Cortex of kidney (tissue), 1 donor: ENCODE results near the gene KBTBD4.
"Not testable (repeated sequence)": the region's sequence is repeated elsewhere in the genome, so short reads cannot be mapped to it uniquely, and the experiment has no call there.

ENCODE experiments used
- DNase-seq: peaks from one replicate; lab custom pipeline; 2025; lab: John Stamatoyannopoulos, UW

The KBTBD4 gene

DNA sequence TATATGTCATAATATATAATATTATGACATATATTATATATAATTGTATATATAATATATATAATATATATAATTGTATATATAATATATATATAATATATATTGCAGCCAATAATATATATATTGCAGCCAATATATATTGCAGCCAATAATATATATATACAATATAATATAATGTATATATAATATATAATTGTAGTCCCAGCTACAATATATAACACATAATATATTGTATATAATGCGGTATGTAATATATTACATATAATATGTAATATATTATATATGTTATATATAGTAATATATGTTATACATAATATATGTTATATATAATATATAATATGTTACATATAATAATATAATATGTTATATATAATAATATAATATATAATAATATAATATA is 20.1 kb downstream of the KBTBD4 start:
- no peak for DNase-seq

DNA sequence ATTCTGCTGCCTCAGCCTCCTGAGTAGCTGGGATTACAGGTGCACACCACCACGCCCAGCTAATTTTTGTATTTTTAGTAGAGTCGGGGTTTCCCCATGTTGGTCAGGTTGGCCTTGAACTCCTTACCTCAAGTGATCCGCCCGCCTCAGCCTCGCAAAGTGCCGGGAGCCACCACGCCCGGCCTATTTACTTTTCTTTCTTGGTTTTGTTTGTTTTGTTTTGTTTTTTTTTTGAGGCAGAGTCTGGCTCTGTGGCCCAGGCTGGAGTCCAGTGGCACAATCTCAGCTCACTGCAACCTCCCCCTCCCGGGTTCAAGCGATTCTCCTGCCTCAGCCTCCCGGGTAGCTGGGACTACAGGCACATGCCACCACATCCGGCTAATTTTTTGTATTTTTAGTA is 21.8 kb downstream of the KBTBD4 start:
- DNase-seq = not testable (repeated sequence)

DNA sequence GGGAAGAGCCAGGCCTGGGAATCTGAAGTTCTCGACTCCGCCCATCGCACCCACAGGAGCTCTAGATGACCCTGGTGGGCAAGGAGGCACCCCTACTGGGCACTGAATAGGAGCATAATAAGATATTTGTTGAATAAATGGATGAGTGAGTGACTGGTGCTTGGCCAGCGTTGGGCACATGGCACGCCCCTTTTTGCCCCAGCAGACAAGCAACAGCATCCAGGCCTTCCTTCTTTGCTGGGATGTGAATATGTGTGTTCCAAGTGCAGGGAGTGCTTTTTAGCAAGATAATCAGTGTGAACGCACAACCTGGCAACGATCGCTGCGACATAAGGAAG is 25.4 kb downstream of the KBTBD4 start:
- DNase-seq = no peak

DNA sequence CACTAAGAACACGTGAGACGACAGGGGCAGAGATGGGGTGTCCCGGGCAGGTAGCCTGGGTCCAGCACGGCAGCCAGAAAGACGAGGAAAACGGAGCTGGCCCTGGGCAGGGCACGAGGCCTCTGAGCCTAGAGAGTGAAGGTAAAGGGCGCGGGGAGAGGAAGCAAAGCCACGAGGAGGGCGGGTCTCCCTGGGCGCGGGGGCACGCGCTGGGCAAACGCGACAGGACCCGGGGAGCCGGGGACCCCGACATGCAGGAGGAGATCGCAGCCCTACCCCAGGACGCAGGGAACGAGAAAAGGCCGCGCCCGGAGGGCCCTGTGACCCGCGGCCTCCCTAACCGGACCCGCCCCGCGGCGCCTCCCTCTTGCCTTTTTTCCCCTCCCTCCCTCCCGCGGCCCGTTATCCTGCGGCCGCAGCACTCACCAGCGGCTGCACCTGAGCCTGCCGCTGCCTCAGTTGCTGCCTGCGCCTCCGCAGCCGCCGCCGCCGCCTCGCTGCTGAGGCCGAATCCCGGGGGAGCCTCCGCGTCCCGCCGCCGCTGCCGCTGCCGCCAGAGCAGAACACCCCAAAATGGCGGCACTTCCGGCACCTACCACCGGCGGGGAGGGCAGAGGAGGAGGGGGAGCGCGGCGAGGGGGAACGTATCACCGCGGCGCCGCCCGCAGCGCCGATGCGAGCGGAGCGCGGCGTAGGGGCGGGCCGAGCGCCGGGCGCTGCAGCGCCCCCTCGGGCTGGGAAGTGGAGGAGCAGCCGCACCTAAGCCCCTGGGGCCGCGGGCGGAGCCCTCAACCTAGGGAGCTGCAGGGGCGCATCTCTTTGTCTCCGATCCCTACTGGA is 26.0 kb downstream of the KBTBD4 start, which contains the start of gene CELF1:
Gene CELF1 (minus strand): TSS at position 567 of the 840 bp plus-strand sequence. CDS start 53,609 bp downstream, outside the sequence.
- peak; percentile 67 for DNase-seq

DNA sequence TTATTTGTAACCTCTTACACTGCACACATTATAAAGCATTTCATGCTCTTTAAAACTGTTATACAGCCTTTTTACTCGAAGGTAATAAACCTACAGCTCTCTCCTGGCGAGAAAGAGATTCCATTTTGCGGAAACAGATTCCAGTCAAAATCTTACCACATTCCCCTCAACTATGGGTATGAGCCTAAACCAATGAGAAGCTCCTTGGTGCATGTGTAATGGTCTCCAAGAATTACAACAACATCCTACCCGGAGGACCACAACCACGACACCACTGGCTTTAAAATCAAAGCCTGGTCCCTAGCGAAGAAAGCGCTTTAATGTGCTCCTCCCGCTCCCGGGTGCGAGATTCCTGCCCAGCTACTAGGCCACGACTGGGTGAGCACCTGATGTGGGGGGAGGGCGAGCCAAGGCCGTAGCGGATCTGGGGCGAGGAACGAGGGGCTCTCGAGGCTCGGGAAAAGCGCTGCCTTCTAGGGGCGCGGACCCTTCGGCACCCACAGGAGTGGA is 26.7 kb downstream of the KBTBD4 start:
- DNase-seq = no peak

DNA sequence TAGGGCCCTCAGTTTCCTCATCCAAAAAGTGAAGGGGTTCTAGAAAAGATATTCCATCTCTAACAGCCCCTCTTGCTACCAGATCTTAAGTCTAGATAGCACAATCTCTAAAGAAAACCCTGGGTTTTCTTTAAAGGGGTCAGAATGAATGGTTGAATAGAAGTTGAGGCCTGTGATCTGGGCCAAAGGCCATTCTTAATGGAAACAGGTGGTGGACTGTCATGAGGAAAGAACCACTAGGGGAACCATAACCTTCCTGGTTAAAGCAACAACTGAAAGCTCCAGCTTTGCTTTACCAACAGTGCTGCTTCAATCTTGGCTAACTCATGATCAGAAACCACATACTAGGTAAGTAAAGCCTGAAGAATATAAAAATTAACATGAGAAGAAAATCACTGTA is 27.7 kb downstream of the KBTBD4 start:
- no peak for DNase-seq

DNA sequence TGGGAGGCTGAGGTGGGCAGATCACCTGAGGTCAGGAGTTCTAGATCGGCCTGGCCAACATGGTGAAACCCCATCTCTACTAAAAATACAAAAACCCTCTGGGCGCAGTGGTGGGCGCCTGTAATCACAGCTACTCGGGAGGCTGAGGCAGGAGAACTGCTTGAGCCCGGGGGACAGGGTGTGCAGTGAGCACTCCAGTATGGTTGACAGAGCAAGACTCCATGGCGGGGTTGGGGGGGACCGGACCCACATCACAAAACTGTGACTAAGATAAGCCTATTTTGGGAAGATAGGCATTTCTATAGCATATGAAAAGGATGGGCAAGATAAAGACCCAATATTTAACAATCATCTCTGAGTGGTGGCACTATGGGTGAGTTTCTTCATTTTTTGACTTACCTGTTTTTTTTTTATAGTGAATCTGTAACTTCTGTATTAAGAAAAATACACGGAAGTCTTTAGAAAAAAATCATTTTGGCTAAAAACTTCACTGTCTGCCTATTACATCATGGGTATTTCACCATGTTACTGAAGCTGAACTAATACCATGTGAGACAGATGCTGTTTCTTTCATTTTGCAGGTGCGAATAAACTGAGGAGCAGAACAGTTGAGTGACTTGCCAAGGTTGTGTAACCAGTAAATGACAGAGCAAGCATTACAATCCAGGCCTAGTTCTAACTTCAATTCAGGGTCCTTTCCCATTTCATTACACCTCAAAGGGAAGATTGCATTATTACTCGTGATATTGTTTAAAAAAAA is 28.3 kb downstream of the KBTBD4 start:
- DNase-seq = no peak

DNA sequence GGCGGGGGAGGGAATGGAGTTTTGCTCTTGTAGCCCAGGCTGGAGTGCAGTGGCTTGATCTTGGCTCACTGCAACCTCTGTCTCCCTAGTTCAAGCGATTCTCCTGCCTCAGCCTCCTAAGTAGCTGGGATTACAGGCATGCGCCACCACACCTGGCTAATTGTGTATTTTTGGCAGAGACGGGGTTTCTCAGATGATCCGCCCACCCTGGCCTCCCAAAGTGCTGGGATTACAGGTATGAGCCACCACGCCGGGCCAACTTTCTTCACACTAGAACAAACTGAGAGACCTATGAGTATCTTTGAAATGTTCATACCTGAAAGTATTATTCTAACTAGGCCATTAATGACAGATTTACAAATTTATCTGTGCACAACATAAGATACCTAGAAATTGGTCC is 32.5 kb downstream of the KBTBD4 start:
- not testable (repeated sequence) for DNase-seq

DNA sequence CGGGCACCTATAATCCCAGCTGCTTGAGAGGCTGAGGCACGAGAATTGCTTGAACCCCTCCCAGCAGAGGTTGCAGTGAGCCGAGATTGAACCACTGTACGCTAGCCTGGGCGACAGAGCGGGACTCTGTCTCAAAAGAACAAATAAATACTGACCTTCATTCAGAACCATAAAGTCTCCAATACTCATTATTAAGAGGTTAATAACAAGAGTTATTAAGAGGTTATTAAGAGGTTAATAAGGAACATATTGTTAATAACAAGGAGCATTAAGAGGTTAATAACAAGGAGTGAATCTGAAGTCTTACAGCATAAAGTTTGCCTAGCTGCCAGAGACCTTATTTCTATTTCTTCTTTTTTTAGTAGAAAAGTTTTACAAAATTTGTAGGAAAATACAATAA is 33.5 kb downstream of the KBTBD4 start:
- DNase-seq = no peak

DNA sequence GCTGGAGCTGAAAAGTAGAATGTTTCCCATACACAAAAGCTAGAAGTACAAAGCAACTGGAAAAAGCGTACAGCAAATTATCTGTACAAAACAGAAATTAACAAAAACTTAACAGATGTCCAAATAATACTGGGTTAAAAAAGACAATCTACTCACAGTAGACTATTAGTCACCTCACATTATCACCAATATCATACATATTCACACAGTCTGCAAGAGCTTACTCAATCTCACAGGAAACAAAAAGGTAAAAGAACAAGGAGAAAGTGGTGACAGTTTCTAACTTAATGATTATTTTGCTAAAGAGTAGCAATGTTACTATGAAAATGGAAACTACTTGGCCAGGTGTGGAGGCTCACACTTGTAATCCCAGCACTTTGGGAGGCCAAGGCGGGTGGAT is 37.7 kb downstream of the KBTBD4 start:
- DNase-seq = no peak

DNA sequence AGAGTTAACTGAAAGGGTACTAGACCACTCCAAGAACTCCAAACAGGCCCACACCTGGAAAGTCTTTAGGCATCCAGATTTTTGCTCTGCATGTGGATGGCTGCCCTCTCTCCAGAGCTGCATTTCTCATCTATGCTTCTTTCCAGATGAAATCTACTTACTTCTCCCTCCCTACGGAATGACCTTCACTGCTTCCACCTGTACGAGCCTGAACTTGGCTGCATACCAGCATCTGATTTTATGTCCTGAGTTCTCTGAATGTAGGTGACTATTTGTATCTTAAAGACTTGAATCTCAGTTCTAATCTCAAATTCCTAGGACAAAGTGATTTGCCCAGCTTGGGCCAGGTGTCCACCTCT is 39.1 kb downstream of the KBTBD4 start:
- no peak for DNase-seq

DNA sequence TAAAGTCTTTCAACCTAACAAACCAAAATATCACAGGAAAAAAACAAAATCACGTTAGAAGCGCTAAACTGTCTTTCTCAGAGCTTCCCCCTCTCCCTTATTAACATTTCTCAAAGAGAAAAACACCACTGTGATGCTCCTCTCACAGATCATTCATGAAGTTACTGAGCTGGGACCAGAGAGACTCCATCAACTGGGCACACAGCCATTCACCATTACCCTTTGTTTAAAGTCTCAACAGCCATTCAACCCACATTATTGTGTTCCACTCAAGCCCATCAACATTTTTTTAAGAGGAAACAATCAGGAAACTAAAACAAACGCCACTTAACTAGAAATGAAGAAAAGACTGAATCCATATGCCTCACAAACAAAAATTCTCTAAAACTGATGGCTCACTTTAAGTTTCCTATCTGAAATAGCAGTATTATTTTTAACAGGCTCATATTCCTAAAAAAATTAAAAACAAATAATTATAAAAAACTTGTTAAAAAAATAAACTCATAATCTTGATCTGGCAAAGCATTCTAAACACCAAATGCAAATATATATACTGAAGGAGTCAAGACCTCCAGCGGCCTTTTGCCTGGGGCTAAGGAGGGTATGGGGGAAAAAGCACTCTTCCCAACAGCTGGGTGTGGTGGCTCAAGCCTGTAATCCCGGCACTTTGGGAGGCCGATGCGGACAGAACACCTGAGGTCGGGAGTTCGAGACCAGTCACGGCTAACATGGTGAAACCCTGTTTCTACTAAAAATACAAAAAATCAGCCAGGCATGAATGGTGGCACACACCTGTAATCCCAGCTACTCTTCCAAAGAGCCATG is 39.8 kb downstream of the KBTBD4 start:
- DNase-seq = no peak

DNA sequence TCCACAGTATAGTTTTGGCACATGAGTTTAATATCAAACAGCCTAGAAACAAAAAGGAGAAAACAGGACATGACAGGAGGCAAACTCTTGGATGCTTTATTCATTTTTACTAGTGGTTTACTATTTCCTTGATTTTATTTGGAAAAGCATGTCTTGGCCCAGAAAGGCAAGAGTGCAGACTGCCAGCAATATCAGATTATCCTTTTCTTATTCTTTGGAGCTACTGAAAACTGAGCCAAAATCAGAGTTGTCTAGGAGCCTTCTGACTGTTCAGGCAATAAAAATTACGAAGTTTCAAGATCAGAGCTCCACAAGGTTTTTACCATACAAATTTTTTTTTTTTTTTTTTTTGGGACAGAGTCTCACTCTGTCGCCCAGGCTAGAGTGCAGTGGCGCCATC is 41.9 kb downstream of the KBTBD4 start:
- DNase-seq = no peak

DNA sequence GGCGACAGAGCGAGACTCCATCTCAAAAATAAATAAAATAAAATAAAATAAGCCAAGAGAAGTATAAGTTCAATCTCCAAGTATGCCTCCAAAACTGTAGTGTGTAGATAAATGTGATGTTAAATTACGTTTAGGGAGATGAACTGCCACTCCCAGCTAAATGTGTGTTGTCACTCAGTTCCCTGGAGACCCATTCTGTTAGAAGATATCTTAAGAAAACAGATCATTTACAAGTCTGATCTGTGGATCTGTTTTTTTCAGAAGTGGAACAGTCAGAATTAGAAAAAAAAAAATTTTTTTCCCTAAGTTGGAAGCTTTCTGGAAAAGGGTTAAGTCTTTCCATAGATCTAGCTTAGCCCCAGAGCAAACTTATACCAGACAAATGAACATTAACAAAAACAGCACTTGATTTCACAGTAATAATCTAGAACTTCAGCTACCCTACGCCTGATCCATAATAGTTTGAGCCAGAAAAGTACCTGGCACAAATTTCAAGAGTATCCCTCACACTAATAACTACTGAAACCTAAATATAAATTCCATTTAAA is 44.0 kb downstream of the KBTBD4 start:
- DNase-seq = no peak

DNA sequence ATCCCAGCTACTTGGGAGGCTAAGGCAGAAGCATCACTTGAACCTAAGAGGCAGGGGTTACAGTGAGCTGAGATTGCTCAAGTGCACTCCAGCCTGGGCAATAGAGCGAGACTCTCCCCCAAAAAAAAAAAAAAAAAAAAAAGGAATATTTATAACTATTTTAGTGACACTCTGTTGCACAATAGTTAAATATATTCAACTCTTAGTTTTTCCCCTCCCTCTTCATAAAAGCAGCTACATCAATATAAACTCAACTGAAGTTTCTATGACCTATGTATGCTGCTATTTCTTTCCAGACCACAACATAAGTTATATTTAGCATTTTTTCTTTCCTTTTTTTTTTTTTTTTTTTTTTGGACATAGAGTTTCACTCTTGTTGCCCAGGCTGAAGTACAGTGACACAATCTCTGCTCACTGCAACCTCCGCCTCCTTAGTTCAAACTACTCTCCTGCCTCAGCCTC is 45.0 kb downstream of the KBTBD4 start:
- no peak for DNase-seq

DNA sequence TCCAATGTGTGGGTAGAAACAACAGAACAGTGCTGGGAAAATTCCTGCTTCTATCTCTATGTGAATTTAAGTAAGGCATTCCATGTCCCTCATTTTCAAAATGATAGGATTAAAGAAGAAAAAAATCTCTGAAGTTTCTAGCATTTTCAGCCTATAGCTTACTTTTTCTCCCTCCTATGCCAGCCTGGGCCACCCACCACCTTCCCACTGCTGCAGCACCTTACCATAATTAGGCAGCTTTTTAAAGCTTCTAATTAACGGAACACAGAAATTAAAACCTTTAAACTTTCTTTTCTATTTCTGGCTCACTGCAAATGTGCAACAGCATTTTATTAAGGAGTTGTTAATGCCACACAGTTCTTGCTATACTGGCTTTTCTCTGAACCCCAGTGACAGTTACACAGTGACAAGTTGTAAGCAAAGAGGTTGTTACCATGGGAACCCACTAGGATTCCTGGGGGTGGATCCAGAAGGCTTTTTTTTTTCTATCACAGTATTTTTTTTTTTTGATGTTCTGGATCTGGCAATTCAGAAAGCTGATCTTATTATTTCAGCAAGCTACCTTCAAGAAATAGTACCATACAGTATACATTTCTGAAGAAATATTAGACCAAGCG is 46.1 kb downstream of the KBTBD4 start:
- no peak for DNase-seq

DNA sequence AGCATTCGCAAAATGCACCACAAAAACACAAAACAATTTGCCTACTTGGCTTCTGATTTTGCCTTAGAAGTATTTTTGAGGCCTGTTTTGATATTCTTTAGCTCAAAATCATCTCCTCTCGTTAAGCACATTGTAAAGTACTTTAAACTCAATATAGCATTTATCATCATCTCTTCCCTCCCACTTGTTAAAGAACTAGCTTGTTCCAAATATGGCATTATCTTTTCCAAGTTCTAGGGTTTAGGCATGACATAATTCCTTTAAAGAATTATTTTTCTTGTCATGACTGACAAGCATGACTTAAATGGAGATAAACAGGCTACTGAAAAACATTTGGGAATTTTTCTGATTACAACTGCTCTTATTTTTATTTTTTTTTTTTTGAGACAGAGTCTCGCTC is 47.1 kb downstream of the KBTBD4 start:
- DNase-seq = no peak

DNA sequence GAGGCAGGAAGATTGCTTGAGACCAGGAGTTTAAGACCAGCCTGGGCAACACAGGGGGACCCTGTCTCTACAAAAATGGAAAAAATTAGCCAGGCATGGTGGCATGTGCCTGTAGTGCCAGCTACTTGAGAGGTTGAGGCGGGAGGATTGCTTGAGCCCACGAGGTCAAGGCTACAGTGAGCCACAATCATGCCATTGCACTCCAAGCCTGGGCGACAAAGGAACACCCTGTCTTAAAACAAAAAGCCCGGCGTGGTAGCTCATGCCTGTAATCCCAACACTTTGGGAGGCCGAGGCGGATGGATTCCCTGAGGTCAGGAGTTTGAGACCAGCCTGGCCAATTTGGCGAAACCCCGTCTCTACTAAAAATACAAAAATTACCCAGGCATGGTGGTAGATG is 48.0 kb downstream of the KBTBD4 start:
- not testable (repeated sequence) for DNase-seq

DNA sequence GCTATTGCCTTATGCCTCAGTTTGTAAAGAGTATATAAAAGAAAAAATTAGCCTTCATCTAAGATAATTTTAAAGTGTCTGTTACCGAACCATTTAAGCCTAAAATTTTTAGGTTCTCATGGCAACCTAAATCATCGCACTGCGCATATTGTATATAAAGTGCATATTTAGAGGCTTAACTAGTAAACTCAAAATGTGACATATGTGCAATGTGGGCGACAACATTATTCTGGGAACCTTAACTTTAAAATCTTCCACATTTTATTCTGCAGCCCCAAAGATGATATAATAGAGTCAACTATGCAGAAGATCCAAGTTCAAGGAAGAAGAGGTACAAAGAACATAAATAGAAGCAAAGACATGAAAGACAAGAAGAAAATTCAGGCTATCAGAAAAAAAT is 48.8 kb downstream of the KBTBD4 start:
- no peak for DNase-seq

DNA sequence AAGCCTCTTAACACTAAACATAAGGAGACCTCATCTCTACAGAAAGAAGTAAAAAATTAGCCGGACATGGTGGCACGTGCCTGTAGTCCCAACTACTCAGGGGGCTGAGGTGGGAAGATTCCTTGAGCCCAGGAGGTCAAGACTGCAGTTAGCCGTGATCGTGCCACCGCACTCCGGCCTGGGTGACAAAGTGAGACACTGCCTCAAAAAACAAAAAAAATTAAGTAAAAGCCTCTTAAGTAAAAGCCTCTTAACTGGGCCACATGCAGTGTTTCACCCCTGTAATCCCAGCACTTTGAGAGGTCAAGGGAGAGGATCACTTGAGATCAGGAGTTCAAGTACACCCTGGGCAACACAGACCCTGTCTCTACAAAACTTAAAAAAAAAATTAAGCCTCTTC is 51.6 kb downstream of the KBTBD4 start:
- no peak for DNase-seq

DNA sequence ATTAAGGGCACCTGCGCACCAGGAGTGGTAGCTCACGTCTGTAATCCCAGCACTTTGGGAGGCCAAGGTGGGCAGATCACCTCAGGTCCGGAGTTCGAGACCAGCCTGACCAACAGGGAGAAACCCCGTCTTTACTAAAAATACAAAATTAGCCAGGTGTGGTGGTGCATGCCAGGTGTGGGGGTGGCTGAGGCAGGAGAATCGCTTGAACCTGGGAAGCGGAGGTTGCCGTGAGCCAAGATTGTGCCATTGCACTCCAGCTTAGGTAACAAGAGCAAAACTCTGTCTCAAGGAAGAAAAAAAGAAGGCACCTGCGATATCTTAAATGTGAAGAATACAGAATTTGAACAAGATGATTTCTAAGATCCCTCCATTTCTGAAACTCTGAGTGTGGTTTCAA is 52.7 kb downstream of the KBTBD4 start:
- not testable (repeated sequence) for DNase-seq
